ENCODE measurements around the gene SOCS3. TPM values are rescaled to one million over a fixed set of nuclear protein-coding genes. Genes with fewer than 3 reads are reported as not detected.
"Not testable (repeated sequence)": the region's sequence is repeated elsewhere in the genome, so short reads cannot be mapped to it uniquely, and the experiment has no call there.

SOCS3 gene
- total RNA-seq, 2 donors from 2014 or later, result 39.9 to 56.8 TPM

DNA sequence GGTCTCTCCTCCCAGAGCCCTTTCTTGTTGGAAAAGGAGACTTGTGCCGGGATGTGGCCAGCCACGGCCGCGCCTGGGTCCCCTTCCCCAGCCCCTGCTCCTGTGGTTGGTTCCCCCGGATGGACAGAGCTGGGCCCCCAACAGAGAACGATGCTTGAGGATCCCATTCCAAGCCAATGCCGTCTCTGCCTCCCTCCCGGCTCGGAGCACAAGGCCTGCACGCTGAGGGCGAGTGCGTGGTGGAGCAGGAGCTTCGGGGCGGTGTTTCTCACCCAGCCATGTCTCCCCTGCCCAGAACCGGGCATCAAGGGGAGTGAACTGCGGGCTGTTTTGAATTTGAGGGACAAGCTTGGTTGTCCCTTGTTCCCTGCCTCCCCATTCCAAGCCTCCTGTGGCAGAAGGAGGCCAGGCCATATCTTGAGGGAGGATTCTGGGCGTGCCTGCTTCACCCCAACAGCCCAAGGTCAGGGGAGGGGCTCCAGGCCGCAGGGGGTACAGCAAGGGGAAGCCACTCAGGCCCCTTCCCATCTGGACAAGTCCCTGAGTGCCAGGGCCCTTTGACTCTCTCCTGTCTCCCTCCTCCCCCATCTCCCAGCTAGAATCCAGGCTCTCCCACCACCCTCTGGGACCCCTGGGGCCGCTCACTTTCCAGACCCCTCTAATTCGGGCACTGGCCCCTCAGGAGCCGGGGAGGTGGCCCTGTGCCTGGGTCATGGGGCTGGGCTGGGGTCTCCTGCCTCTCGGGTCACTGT is 43.6 kb downstream of the SOCS3 start:
- no peak for DNase-seq (ENCODE audit: low spot score)
- H3K4me3 ChIP-seq, result no peak overlapping the region
- no peaks in the 10 kb centered on the region for H3K9me3 ChIP-seq
- H3K36me3 ChIP-seq, result no peaks in the 10 kb centered on the region
- peak overlapping the region; percentile 56 for H3K27ac ChIP-seq
- no peak for TF ChIP-seq CTCF (IDR thresholded peaks at IDR 0.05)
- no peaks in the 10 kb centered on the region for H3K27me3 ChIP-seq
- H3K4me1 ChIP-seq, result peaks cover 0 to 44% of the 10 kb centered on the region in 2 donors

- peak; percentile 94 for DNase-seq (ENCODE audit: low spot score)
- Histone ChIP-seq H3K36me3 (no peaks in the 10 kb centered on the region), H3K9me3 (no peaks in the 10 kb centered on the region), H3K27ac (peak overlapping the region; percentile 56), H3K27me3 (no peaks in the 10 kb centered on the region), H3K4me1 (peaks cover 0 to 44% of the 10 kb centered on the region in 2 donors), H3K4me3 (no peak overlapping the region)
- TF ChIP-seq CTCF (IDR thresholded peaks at IDR 0.05), result no peak
Observed at GRCh38 chr17:78315355-78316114, 44.3 kb downstream of the SOCS3 start.

GRCh38 chr17:78314683-78315354 is 45.1 kb downstream of the SOCS3 start:
- TF ChIP-seq CTCF (IDR thresholded peaks at IDR 0.05), result no peak
- DNase-seq (ENCODE audit: low spot score), result no peak
- no peaks in the 10 kb centered on the region for H3K9me3 ChIP-seq
- H3K36me3 ChIP-seq, result no peaks in the 10 kb centered on the region
- H3K4me1 ChIP-seq, result peaks cover 0 to 44% of the 10 kb centered on the region in 2 donors
- no peaks in the 10 kb centered on the region for H3K27me3 ChIP-seq
- no peak overlapping the region for H3K4me3 ChIP-seq
- peak overlapping the region; percentile 56 for H3K27ac ChIP-seq

DNA sequence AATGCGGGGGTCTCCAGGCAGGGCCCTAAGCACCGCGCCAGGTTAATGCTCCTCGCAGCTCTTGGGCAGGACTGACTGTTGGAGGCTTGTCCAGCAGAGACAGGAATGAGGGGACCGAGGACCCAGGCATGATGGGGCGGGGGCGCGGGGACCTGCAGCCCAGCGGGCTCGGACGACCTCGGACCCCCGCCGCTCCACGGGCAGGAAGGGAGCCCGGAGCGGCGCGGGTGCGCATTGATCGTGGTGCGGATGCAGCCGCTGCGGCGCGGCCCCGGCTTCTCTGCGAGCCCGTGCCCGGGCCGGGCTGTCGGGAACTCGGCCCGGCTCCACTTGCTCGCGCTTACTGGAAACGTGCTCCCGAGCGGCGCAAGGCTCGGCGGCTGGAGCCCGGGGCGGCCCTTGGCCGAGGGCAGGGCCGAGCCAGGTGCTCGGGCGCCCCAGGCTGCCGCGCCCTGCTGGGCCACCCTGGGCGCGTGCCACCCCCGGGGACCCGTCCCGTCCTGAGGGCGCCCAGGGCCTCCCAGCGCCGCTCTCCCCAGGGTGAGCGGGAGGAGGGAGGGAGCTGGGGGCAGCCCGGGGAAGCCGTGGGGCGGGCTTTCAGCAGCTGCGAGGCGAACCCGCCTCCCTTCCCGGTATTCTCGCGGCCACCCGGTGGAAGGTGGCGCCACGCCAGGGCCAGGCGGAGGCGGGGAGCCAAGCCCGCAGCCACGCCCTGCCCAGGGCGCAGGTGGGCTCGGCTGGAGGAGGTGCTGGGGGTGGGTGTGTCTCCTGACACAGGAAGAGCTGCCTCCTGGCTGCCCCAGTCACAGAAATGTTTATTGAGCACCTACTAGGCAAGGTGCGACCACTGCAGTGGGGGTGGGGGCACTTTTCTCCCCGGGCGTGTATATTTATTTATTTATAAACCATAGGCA is 45.9 kb downstream of the SOCS3 start:
- H3K36me3 ChIP-seq, result no peaks in the 10 kb centered on the region
- H3K27me3 ChIP-seq, result no peaks in the 10 kb centered on the region
- TF ChIP-seq CTCF (IDR thresholded peaks at IDR 0.05), result peak in 1 of 2 donors; percentile 31
- peak overlapping the region; percentile 27 to 57 for H3K4me3 ChIP-seq
- peaks cover 0 to 44% of the 10 kb centered on the region in 2 donors for H3K4me1 ChIP-seq
- H3K9me3 ChIP-seq, result no peaks in the 10 kb centered on the region
- peak overlapping the region; percentile 56 for H3K27ac ChIP-seq
- no peak for DNase-seq (ENCODE audit: low spot score)

DNA sequence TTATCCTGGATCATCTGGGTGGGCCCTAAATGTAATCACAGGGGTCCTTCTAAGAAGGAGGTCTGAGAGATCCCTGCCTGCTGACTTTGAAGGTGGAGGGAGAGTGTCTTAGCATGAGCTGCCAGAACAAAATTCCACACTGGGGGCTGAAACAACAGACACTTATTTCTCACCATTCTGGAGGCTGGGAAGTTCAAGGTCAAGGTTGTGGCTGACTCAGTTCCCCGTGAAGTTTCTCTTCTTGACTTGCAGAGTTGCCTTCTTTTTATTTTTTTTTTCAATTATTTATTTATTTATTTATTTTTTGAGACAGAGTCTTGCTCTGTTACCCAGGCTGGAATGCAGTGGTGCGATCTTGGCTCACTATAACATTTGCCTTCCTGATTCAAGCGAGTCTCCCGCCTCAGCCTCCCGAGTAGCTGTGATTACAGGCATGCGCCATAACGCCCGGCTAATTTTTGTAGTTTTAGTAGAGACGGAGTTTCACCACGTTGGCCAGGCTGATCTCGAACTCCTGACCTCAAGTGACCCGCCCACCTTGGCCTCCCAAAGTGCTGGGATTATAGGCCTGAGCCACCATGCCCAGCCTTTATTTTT is 50.1 kb downstream of the SOCS3 start:
- H3K36me3 ChIP-seq; DNase-seq (ENCODE audit: low spot score); H3K9me3 ChIP-seq; H3K4me3 ChIP-seq; H3K27ac ChIP-seq; H3K27me3 ChIP-seq: not testable (repeated sequence)
- peaks cover 0 to 14% of the 10 kb centered on the region in 2 donors for H3K4me1 ChIP-seq

Data from right atrium auricular region (tissue), 2 donors.